ENCODE measurements around the gene MYH2.

The MYH2 gene

DNA sequence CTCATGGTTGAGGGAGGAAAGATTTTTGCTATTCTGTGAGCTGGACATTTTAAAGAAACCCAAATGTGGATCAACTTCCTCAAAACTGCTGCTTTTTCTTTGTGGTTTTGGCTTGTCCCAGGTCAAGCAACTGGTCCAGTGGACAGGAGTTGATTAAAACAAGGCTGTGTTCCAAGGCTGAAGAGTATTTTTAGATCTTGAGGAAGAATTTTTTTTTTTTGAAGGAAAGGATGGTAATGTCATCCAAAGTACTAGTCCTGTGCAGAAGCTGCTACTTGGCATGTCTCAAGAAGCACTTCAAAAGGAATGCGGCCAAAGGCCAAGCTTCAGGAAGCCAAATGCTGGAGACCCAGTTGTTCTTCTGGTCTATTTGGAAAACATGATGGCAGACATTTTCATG is 8.0 kb upstream of the MYH2 start:
- H4K20me1 ChIP-seq (ENCODE audit: insufficient read depth, low read length, poor library complexity, severe bottlenecking), result no peaks in the 10 kb centered on the region
- H3F3A ChIP-seq (ENCODE audit: low read depth), result no peaks in the 10 kb centered on the region
- H3K9me2 ChIP-seq (replicated peaks; ENCODE audit: low read depth, low read length), result no peaks in the 10 kb centered on the region
- H3K27me3 ChIP-seq (ENCODE audit: insufficient read depth, low read length, poor library complexity, severe bottlenecking), result no peaks in the 10 kb centered on the region
- H3K4me2 ChIP-seq (ENCODE audit: low read depth, low read length, poor library complexity, severe bottlenecking), result no peak overlapping the region
- no peaks in the 10 kb centered on the region for H3K4me1 ChIP-seq (ENCODE audit: insufficient read depth, low read length, poor library complexity, severe bottlenecking)
- H2AFZ ChIP-seq (ENCODE audit: low read length), result no peak overlapping the region
- H3K36me3 ChIP-seq (ENCODE audit: insufficient read depth, low read length), result no peaks in the 10 kb centered on the region
- no peak overlapping the region for H3K9ac ChIP-seq (ENCODE audit: low read depth, low read length, poor library complexity, severe bottlenecking)
- H3K9me3 ChIP-seq (ENCODE audit: insufficient read depth, low read depth, low read length), result no peaks in the 10 kb centered on the region
- TF ChIP-seq, protein P1, sequence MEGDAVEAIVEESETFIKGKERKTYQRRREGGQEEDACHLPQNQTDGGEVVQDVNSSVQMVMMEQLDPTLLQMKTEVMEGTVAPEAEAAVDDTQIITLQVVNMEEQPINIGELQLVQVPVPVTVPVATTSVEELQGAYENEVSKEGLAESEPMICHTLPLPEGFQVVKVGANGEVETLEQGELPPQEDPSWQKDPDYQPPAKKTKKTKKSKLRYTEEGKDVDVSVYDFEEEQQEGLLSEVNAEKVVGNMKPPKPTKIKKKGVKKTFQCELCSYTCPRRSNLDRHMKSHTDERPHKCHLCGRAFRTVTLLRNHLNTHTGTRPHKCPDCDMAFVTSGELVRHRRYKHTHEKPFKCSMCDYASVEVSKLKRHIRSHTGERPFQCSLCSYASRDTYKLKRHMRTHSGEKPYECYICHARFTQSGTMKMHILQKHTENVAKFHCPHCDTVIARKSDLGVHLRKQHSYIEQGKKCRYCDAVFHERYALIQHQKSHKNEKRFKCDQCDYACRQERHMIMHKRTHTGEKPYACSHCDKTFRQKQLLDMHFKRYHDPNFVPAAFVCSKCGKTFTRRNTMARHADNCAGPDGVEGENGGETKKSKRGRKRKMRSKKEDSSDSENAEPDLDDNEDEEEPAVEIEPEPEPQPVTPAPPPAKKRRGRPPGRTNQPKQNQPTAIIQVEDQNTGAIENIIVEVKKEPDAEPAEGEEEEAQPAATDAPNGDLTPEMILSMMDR (conservative IDR thresholded peaks at IDR 0.05; ENCODE audit: low read length), result no peak
- TF ChIP-seq EZH2phosphoT487 (IDR thresholded peaks at IDR 0.05; ENCODE audit: borderline replicate concordance), result no peak
- H3K79me2 ChIP-seq (ENCODE audit: insufficient read depth, low read length), result no peaks in the 10 kb centered on the region
- no peak overlapping the region for H3K4me3 ChIP-seq (ENCODE audit: low read length, poor library complexity, severe bottlenecking)

DNA sequence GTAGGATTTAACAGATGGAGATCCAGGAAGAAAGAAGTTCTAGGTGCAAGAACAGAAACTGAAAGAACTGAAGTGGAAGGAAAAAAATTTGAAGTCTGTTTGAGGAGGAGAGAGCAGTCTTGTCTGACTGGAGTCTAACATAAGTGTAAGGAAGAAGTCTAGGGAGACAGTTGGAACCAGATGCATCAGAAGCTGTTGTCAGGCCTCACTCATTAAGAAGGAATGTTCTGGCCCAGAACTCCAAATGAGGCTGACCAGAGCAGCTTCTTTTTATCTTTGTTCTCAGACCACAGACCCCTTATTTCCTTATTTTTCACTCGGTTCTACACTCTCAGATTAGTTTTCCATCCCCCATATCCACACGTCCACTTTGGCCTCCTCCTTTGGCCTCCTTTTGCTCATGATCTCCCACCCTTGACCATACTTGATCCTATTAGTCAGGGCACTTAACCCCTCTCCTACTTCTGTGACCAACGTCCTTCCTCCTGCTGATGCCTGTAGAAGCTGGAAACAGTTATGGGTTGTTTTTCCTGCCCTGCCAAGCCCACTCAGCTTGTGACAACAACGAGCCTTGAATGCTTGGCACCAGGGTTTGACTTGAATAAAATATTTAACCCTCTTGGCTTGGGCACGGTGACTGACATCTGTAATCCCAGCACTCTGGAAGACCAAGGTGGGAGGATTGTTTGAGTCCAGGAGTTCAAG is 7.0 kb upstream of the MYH2 start:
- no peak for TF ChIP-seq EZH2phosphoT487 (IDR thresholded peaks at IDR 0.05; ENCODE audit: borderline replicate concordance)
- TF ChIP-seq, protein P1 (conservative IDR thresholded peaks at IDR 0.05; ENCODE audit: low read length), result no peak
- Histone ChIP-seq H3K79me2 (ENCODE audit: insufficient read depth, low read length) (no peaks in the 10 kb centered on the region), H4K20me1 (ENCODE audit: insufficient read depth, low read length, poor library complexity, severe bottlenecking) (no peaks in the 10 kb centered on the region), H3K9me2 (replicated peaks; ENCODE audit: low read depth, low read length) (no peaks in the 10 kb centered on the region), H2AFZ (ENCODE audit: low read length) (no peak overlapping the region), H3K9me3 (ENCODE audit: insufficient read depth, low read depth, low read length) (no peaks in the 10 kb centered on the region), H3K36me3 (ENCODE audit: insufficient read depth, low read length) (no peaks in the 10 kb centered on the region), H3K9ac (ENCODE audit: low read depth, low read length, poor library complexity, severe bottlenecking) (no peak overlapping the region), H3K4me1 (ENCODE audit: insufficient read depth, low read length, poor library complexity, severe bottlenecking) (no peaks in the 10 kb centered on the region), H3K4me3 (ENCODE audit: low read length, poor library complexity, severe bottlenecking) (no peak overlapping the region), H3K27me3 (ENCODE audit: insufficient read depth, low read length, poor library complexity, severe bottlenecking) (no peaks in the 10 kb centered on the region), H3F3A (ENCODE audit: low read depth) (no peaks in the 10 kb centered on the region), H3K4me2 (ENCODE audit: low read depth, low read length, poor library complexity, severe bottlenecking) (no peak overlapping the region)

DNA sequence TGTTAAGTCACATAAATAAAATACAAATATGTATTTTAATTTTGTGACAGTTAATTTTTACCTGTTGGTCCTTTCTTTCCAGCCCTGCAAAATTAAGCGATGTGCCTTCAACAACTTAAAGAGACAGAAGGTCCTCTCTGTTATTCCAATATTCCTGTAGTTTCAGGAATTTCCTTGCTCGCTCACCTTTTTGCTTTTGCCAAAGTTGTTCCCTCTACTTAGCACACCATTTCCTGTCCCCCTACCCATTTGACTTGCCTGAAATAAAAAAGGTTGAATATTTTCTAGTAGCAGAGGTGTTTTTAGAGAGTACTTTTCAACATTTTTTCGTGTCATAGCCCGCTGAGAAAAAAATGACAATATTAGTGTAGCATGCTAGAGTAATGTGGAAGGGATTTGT is 556 bp upstream of the MYH2 start:
- H3K9ac ChIP-seq (ENCODE audit: low read depth, low read length, poor library complexity, severe bottlenecking), result no peak overlapping the region
- H3K9me2 ChIP-seq (replicated peaks; ENCODE audit: low read depth, low read length), result no peaks in the 10 kb centered on the region
- H3F3A ChIP-seq (ENCODE audit: low read depth), result no peaks in the 10 kb centered on the region
- H3K4me1 ChIP-seq (ENCODE audit: insufficient read depth, low read length, poor library complexity, severe bottlenecking), result no peaks in the 10 kb centered on the region
- H3K4me3 ChIP-seq (ENCODE audit: low read length, poor library complexity, severe bottlenecking), result no peak overlapping the region
- no peaks in the 10 kb centered on the region for H3K27me3 ChIP-seq (ENCODE audit: insufficient read depth, low read length, poor library complexity, severe bottlenecking)
- no peaks in the 10 kb centered on the region for H4K20me1 ChIP-seq (ENCODE audit: insufficient read depth, low read length, poor library complexity, severe bottlenecking)
- no peak overlapping the region for H3K4me2 ChIP-seq (ENCODE audit: low read depth, low read length, poor library complexity, severe bottlenecking)
- TF ChIP-seq EZH2phosphoT487 (IDR thresholded peaks at IDR 0.05; ENCODE audit: borderline replicate concordance), result no peak
- TF ChIP-seq, protein P1 (conservative IDR thresholded peaks at IDR 0.05; ENCODE audit: low read length), result no peak
- H3K9me3 ChIP-seq (ENCODE audit: insufficient read depth, low read depth, low read length), result no peaks in the 10 kb centered on the region
- no peak overlapping the region for H2AFZ ChIP-seq (ENCODE audit: low read length)
- no peaks in the 10 kb centered on the region for H3K79me2 ChIP-seq (ENCODE audit: insufficient read depth, low read length)
- no peaks in the 10 kb centered on the region for H3K36me3 ChIP-seq (ENCODE audit: insufficient read depth, low read length)
